GM13976 (cell line): ENCODE data around the gene ZNF530.

Experiments used
- DNase-seq: peaks from one replicate; pipeline ENCODE4 v3.0.0; 2012; ENCODE audit warnings: low spot score
- CTCF ChIP-seq: IDR thresholded peaks from 2 replicates; pipeline ENCODE4 v1.5.1; 2012; ENCODE audit warnings: borderline replicate concordance, mild to moderate bottlenecking; ENCODE audit not compliant: insufficient read depth; ENCODE audit errors: extremely low read depth, missing control alignments, control extremely low read depth
- in situ Hi-C: fragments of 300-500 bp; cut with MboI; formaldehyde crosslinking; loops from one replicate; pipeline ENCODE4 v1.12.0; 2022; ENCODE audit warnings: low sequenced_read_pairs, mixed read lengths, inconsistent platforms; ENCODE audit not compliant: unreplicated experiment

The ZNF530 gene

GRCh38 chr19:57611113-57611512 lies 11.4 kb downstream of the ZNF530 start:
- in situ Hi-C loops: no loop called here
- TF ChIP-seq CTCF: no peak
- no peak for DNase-seq

- TF ChIP-seq CTCF: no peak
- in situ Hi-C loops: no loop called here
- peak; percentile 96 for DNase-seq
These were observed 14.5 kb downstream of the ZNF530 start, which contains the start of gene ZNF134 for GRCh38 chr19:57613941-57614743. TSS of gene ZNF134 (plus strand) at chr19:57614242. CDS start at chr19:57619469, 5,227 bp downstream.

- DNase-seq: no peak
- no peak for TF ChIP-seq CTCF
- in situ Hi-C loops: no loop called here
These were observed 15.7 kb downstream of the ZNF530 start for GRCh38 chr19:57615346-57615745.

- no peak for DNase-seq
- TF ChIP-seq CTCF: no peak
- in situ Hi-C loops: no loop called here
These were observed 21.1 kb downstream of the ZNF530 start for GRCh38 chr19:57620673-57621348.

- no peak for DNase-seq
- TF ChIP-seq CTCF: no peak
- in situ Hi-C loops: no loop called here
These were observed 23.4 kb downstream of the ZNF530 start for GRCh38 chr19:57623091-57623490.

- DNase-seq: peak; percentile 95
- no peak for TF ChIP-seq CTCF
- in situ Hi-C loops: no loop called here
These were observed 33.5 kb downstream of the ZNF530 start, which contains the start of gene ZNF211 for GRCh38 chr19:57632987-57633831. TSS of gene ZNF211 (plus strand) at chr19:57633168. CDS start at chr19:57633347, 179 bp downstream.
